ENCODE data around the gene ACR. TPM values are rescaled to one million over a fixed set of nuclear protein-coding genes. Genes with fewer than 3 reads are reported as not detected.
A peak's percentile ranks its signal among the peaks of the same experiment; 100 is the strongest.

ACR gene
- total and polyA plus RNA-seq, 8 donors: 0.34 to 0.92 (median 0.40) TPM; not detected in 5

DNA sequence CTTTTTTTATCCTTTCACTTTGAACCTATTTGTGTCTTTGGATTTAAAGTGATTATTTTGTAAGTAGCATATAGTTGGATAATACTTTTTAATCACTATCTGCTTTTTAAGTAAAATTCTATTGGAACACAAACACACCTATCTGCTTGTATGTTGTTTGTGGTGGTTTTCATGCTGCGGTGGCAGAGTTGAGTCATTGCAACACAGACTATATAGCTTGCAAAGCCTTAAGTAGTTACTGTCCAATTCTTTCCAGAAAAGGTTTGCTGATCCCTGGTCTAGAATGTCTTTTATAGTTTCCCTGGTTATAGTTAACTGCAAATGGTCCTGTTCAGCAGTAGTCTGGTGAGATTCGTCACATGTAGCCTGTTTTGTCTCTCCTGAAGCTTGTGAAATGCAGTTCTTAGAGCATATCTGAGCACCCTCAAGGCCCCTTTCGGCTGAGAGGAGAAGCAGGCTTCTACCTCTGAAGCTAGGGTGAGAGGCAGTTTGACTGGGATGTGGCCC lies 43.9 kb upstream of the ACR start:
- WGBS, 2 donors: 59% methylated on average over 3 of the region's 3 CpGs
- no peak for TF ChIP-seq CTCF (IDR thresholded peaks at IDR 0.05)
- no peaks in the 10 kb centered on the region for H3K36me3 ChIP-seq
- ATAC-seq (no peak), DNase-seq (no peak), FAIRE-seq (no peak)
- H3K9me3 ChIP-seq: no peaks in the 10 kb centered on the region
- peaks cover 0 to 3% (median 0%) of the 10 kb centered on the region in 3 donors for H3K4me1 ChIP-seq
- no peak overlapping the region for H3K27ac ChIP-seq
- intact Hi-C loops (cut with DNase I): no loop called here
- H3K27me3 ChIP-seq: no peaks in the 10 kb centered on the region
- no peak overlapping the region for H3K4me3 ChIP-seq

- H3K27ac ChIP-seq: no peak overlapping the region
- H3K36me3 ChIP-seq: no peaks in the 10 kb centered on the region
- no peak overlapping the region for H3K4me3 ChIP-seq
- FAIRE-seq (no peak), DNase-seq (peak in 2 of 6 donors; percentile 51 to 52), ATAC-seq (no peak)
- intact Hi-C loops (cut with DNase I): no loop called here
- no peaks in the 10 kb centered on the region for H3K27me3 ChIP-seq
- peaks cover 0 to 3% (median 0%) of the 10 kb centered on the region in 3 donors for H3K4me1 ChIP-seq
- 81 to 83% methylated on average over 18 of the region's 18 CpGs for WGBS, 2 donors
- no peak for TF ChIP-seq CTCF (IDR thresholded peaks at IDR 0.05)
- no peaks in the 10 kb centered on the region for H3K9me3 ChIP-seq
These were observed 43.1 kb upstream of the ACR start for GRCh38 chr22:50694766-50695420.

DNA sequence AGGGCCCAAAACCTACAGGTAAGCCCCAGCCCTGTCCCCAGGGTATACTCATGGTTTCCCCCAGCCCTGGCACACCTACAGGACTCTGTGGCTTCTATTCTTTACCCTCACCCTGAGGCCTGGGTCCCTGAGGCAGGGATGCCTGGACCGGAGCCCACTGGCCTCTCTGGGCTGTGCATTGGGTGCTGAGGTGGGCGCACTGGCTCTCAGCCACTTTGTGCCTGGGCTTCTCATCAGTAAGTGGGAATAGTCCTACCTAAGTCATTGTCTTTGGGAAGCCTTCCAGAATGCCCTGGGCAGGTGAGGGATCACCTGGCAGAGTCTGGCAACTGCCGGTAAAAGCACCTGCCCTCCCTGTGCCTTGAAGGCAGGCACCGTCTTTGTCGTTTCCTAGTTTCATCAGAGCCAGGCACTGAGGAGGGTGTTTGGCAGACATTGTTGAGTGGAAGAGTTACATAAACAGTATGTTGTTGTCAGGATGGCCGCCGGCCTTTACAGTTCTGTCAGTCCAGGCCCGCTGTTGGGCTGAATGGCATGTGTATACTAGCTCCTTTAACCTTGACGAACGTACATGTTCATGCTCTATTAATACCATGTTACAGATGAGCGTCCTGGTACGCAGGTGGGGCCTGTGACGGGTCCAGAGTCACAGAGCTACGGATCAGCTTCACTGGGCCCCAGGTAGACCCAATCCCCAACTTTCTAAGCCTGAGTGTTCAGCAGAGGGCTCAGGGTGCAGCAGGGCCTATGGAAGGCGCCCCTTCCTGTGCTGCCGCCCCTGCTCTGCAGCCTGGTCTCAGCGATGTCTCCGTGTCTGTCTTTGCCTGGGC lies 42.4 kb upstream of the ACR start:
- Histone ChIP-seq H3K27me3 (no peaks in the 10 kb centered on the region), H3K36me3 (no peaks in the 10 kb centered on the region), H3K27ac (no peak overlapping the region), H3K4me1 (peaks cover 0 to 3% (median 0%) of the 10 kb centered on the region in 3 donors), H3K9me3 (no peaks in the 10 kb centered on the region), H3K4me3 (no peak overlapping the region)
- no peak for ATAC-seq
- FAIRE-seq: no peak
- peak in 1 of 6 donors; percentile 43 for DNase-seq
- TF ChIP-seq CTCF (IDR thresholded peaks at IDR 0.05): no peak
- intact Hi-C loops (cut with DNase I): no loop called here
- WGBS, 2 donors: 82 to 86% methylated on average over 18 of the region's 18 CpGs

DNA sequence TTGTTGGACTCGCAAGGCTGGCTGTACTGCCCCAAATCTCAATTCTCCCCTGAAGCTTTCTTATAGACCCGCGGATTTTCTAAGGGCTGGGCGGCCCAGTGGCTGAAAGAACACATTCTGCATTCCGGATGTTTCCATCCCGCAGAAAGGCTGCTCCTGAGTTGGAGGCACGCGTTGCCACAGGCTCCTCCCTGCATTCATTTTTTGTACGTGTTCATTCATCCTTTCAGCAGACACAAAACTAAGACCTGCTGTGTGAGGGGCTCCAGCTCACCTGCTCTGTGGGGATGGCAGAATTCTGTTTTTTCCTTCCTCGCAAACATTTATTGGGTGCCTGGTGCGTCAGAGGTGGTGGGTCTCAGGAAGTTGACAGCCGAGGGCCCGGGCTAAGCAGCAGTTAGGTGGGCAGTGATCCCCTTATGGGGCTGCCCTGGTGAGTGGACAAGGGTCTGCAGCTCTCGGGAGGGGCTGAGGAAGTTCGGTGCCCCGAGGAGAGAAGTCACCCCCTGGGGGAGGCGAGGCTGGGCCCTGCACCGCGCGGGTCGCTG lies 41.7 kb upstream of the ACR start:
- 47 to 53% methylated on average over 21 of the region's 21 CpGs for WGBS, 2 donors
- ATAC-seq (peak in 2 of 4 donors; percentile 61 to 68), FAIRE-seq (no peak), DNase-seq (peak in 1 of 6 donors; percentile 69)
- Histone ChIP-seq H3K9me3 (no peaks in the 10 kb centered on the region), H3K27me3 (no peaks in the 10 kb centered on the region), H3K27ac (no peak overlapping the region), H3K4me3 (peak overlapping the region in 2 of 4 donors; percentile 38 to 49), H3K4me1 (peaks cover 0 to 3% (median 0%) of the 10 kb centered on the region in 3 donors), H3K36me3 (no peaks in the 10 kb centered on the region)
- no peak for TF ChIP-seq CTCF (IDR thresholded peaks at IDR 0.05)
- intact Hi-C loops (cut with DNase I): no loop called here
